ENCODE results near the gene TNFRSF8. TPM values are rescaled to one million over a fixed set of nuclear protein-coding genes. Genes with fewer than 3 reads are reported as not detected.
"Not testable (repeated sequence)": the region's sequence is repeated elsewhere in the genome, so short reads cannot be mapped to it uniquely, and the experiment has no call there.

Gene TNFRSF8
- total and polyA plus RNA-seq, 9 of the 15 experiments (the other 6 are each of a cell fraction or from before 2014, with no cell fraction given): 3.5 to 38.4 (median 17.1) TPM

GRCh38 chr1:12106153-12106552 lies 43.0 kb downstream of the TNFRSF8 start (continued):
- TF ChIP-seq MTA1 (IDR thresholded peaks at IDR 0.05; ENCODE audit: borderline replicate concordance): no peak

DNA sequence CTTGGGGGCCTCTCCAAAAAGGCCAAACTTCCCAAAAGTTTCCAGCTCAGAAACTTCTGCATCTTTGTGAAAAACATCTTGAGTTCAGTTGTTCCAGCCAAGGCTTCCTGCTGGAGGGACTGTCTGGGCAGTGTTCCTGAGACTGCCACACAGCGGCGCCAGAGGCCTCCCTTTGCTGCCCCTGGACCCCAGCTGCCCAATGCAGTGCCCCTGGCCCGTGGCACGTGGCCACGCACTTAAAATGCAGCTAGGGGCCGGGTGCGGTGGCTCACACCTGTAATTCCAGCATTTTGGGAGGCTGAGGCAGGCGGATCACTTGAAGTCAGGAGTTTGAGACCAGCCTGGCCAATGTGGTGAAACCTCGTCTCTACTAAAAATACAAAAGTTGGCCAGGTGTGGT lies 43.8 kb downstream of the TNFRSF8 start:
- H3K9me3 ChIP-seq (replicated peaks; ENCODE audit: control insufficient read depth, insufficient read depth, low read depth, low read length); H3K9ac ChIP-seq (ENCODE audit: insufficient read depth in 1 of 2, low read depth in 2 of 2, low read length in 2 of 2); H3K4me2 ChIP-seq (ENCODE audit: insufficient read depth, low read length); H3K4me1 ChIP-seq (replicated peaks in 1 of 2; ENCODE audit: control insufficient read depth in 2 of 2, insufficient read depth in 2 of 2, low read length in 2 of 2); H2AFZ ChIP-seq (ENCODE audit: low read depth, low read length); FAIRE-seq; H3K9me1 ChIP-seq (ENCODE audit: control insufficient read depth, insufficient read depth, low read length); H3K79me2 ChIP-seq (ENCODE audit: control insufficient read depth, insufficient read depth, low read length); H4K20me1 ChIP-seq (replicated peaks; ENCODE audit: control insufficient read depth, insufficient read depth, low read length); BruUV-seq (replicated peaks); H3K27me3 ChIP-seq (ENCODE audit: control insufficient read depth in 2 of 2, insufficient read depth in 2 of 2, low read length in 2 of 2); H3K27ac ChIP-seq (ENCODE audit: extremely low read depth, low read depth, low read length); in situ Hi-C loops (cut with MboI); intact Hi-C loops (cut with micrococcal nuclease); H3K4me3 ChIP-seq: not testable (repeated sequence)
- POLR2A ChIA-PET: interaction anchor here (1.7 to 2.4 kb wide), 2 partner anchors 10 to 198 kb away, joined by 7 to 9 read pairs; no protein-coding TSS in a partner anchor
- peaks cover 60% of the 10 kb centered on the region; the same call in 2 of the 3 replicates for H3K36me3 ChIP-seq (ENCODE audit: control insufficient read depth, insufficient read depth, low read length)
- 65% methylated on average over 8 of the region's 9 CpGs for WGBS (ENCODE audit: insufficient coverage, low coverage, missing lambda C conversion rate)
- CTCF ChIA-PET (ENCODE audit: low intra/inter-chr PET ratio): interaction anchor here (0.9 kb wide), 1 partner anchor 169 kb away, joined by 3 read pairs; no protein-coding TSS in a partner anchor
- DNase-seq (ENCODE audit: extremely low read depth in 1 of 4, low spot score in 3 of 4) (peak; percentile 40 to 66 (median 61)), ATAC-seq (peak; percentile 87)
- TF ChIP-seq USF2 (CRISPR knock-in tag; IDR thresholded peaks at IDR 0.05) (peak; percentile 16; the same call in 1 of the 2 replicates), ARID2 (IDR thresholded peaks at IDR 0.05) (peak; percentile 22; the same call in 1 of the 2 replicates), TFAP4 (CRISPR knock-in tag; IDR thresholded peaks at IDR 0.05; ENCODE audit: borderline replicate concordance) (peak; percentile 34; the same call in 1 of the 2 replicates), BHLHE40 (IDR thresholded peaks at IDR 0.05; ENCODE audit: low read length) (peak; percentile 34; the same call in 1 of the 2 replicates), RB1 (IDR thresholded peaks at IDR 0.05; ENCODE audit: low read depth) (0 out of 2 replicates have a peak, but pooled peaks have one; percentile 26), RAD21 (CRISPR knock-in tag; conservative IDR thresholded peaks at IDR 0.05 in 1 of 2, IDR thresholded peaks at IDR 0.05 in 1 of 2) (peak; percentile 39 to 72), SMC3 (conservative IDR thresholded peaks at IDR 0.05; ENCODE audit: insufficient read depth, low read depth, low read length) (0 out of 2 replicates have a peak, but pooled peaks have one; percentile 34), SMARCA5 (IDR thresholded peaks at IDR 0.05) (peak; percentile 70; the same call in 1 of the 2 replicates)
- TF ChIP-seq, protein P1, sequence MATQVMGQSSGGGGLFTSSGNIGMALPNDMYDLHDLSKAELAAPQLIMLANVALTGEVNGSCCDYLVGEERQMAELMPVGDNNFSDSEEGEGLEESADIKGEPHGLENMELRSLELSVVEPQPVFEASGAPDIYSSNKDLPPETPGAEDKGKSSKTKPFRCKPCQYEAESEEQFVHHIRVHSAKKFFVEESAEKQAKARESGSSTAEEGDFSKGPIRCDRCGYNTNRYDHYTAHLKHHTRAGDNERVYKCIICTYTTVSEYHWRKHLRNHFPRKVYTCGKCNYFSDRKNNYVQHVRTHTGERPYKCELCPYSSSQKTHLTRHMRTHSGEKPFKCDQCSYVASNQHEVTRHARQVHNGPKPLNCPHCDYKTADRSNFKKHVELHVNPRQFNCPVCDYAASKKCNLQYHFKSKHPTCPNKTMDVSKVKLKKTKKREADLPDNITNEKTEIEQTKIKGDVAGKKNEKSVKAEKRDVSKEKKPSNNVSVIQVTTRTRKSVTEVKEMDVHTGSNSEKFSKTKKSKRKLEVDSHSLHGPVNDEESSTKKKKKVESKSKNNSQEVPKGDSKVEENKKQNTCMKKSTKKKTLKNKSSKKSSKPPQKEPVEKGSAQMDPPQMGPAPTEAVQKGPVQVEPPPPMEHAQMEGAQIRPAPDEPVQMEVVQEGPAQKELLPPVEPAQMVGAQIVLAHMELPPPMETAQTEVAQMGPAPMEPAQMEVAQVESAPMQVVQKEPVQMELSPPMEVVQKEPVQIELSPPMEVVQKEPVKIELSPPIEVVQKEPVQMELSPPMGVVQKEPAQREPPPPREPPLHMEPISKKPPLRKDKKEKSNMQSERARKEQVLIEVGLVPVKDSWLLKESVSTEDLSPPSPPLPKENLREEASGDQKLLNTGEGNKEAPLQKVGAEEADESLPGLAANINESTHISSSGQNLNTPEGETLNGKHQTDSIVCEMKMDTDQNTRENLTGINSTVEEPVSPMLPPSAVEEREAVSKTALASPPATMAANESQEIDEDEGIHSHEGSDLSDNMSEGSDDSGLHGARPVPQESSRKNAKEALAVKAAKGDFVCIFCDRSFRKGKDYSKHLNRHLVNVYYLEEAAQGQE (IDR thresholded peaks at IDR 0.05; ENCODE audit: borderline replicate concordance): peak; percentile 61; the same call in 1 of the 2 replicates
- TF ChIP-seq, protein P1 (CRISPR knock-in tag; IDR thresholded peaks at IDR 0.05; ENCODE audit: low read depth): not testable (repeated sequence)
